ENCODE results near the gene DUSP5.

The DUSP5 gene

GRCh38 chr10:110548002-110548401 is 50.3 kb downstream of the DUSP5 start:
- DNase-seq, result no peak

GRCh38 chr10:110549211-110549610 is 51.5 kb downstream of the DUSP5 start:
- DNase-seq, result no peak

- no peak for DNase-seq
Measured at GRCh38 chr10:110553905-110554304, 56.2 kb downstream of the DUSP5 start.

GRCh38 chr10:110556296-110556695 is 58.6 kb downstream of the DUSP5 start:
- no peak for DNase-seq

- no peak for DNase-seq
Measured at GRCh38 chr10:110556969-110557601, 59.4 kb downstream of the DUSP5 start.

- no peak for DNase-seq
Measured at GRCh38 chr10:110558041-110558440, 60.3 kb downstream of the DUSP5 start.

- DNase-seq, result no peak
Measured at GRCh38 chr10:110560012-110560411, 62.3 kb downstream of the DUSP5 start.
